A549 (cell line): Measurements from ENCODE around the gene ATOSA. TPM values are rescaled to one million over a fixed set of nuclear protein-coding genes. Genes with fewer than 3 reads are reported as not detected.

Source experiments
- ATAC-seq, 2 experiments: fragments of 200-7000 bp in 1 of 2; fragments of >200 bp in 1 of 2; cut with Nextera tagmentation in 1 of 2; cut with Tn5 transposase in 1 of 2; 3 replicates each; pipeline versions ENCODE4 v1.8.0 to v1.9.1; 2018 to 2020; ENCODE audit warnings: mild to moderate bottlenecking in 1 of 2, moderate library complexity in 1 of 2
- CTCF ChIA-PET: fragments of 300-600 bp; sonication (Branson Sonifier 250); formaldehyde crosslinking; extraction: SDS; loops from one replicate; lab custom pipeline; 2021; ENCODE audit warnings: antibody characterized with exemption, inconsistent platforms; lab: Yijun Ruan, JAX
- POLR2A ChIA-PET: fragments of 350-600 bp; formaldehyde crosslinking; extraction: SDS; loops from one replicate; lab custom pipeline; 2021; ENCODE audit warnings: antibody characterized with exemption, inconsistent platforms; lab: Yijun Ruan, JAX
- DNase-seq, 2 experiments: peaks; one replicate each; pipeline versions ENCODE4 v3.0.0 to v3.0.0-alpha.2; 2011 to 2016; ENCODE audit warnings: low read depth in 1 of 2, low spot score in 1 of 2
- FAIRE-seq: peaks from 2 replicates; lab custom pipeline; 2011; peaks lifted over from hg19 to GRCh38; lab: Jason Lieb, UNC
- H3K27ac ChIP-seq, 2 experiments: fragments of >200 bp; sonication (Bioruptor Twin); formaldehyde crosslinking; 3 replicates each; pipeline ENCODE4 v1.5.1; 2016 to 2017
- H3K4me1 ChIP-seq: fragments of >200 bp; sonication (Bioruptor Twin); formaldehyde crosslinking; 3 replicates; pipeline ENCODE4 v1.6.1; 2016
- H3K4me2 ChIP-seq: fragments of >200 bp; sonication (Bioruptor Twin); formaldehyde crosslinking; 3 replicates; pipeline ENCODE4 v1.6.1; 2016
- H3K4me3 ChIP-seq: fragments of >200 bp; sonication (Bioruptor Twin); formaldehyde crosslinking; 3 replicates; pipeline ENCODE4 v1.5.1; 2016
- H3K9me3 ChIP-seq: fragments of >200 bp; sonication (Bioruptor Twin); formaldehyde crosslinking; 3 replicates; pipeline ENCODE4 v1.6.1; 2016
- BCL3 ChIP-seq: fragments of >200 bp; sonication (Bioruptor Twin); formaldehyde crosslinking; IDR thresholded peaks from 3 replicates; pipeline ENCODE4 v1.6.1; 2016
- BHLHE40 ChIP-seq: IDR thresholded peaks from 2 replicates; pipeline ENCODE4 v1.6.1; 2012; ENCODE audit warnings: low read depth, low read length, inconsistent platforms
- CBX8 ChIP-seq: fragments of 200-600 bp; sonication (generic); IDR thresholded peaks from 2 replicates; pipeline ENCODE4 v1.6.1; 2016
- CEBPB ChIP-seq, 2 experiments: fragments of >200 bp in 1 of 2; sonication (Bioruptor Twin) in 1 of 2; formaldehyde crosslinking in 1 of 2; IDR thresholded peaks; 2 replicates each; pipeline ENCODE4 v1.6.1; 2012 to 2016
- CHD2 ChIP-seq: fragments of 150-350 bp; IDR thresholded peaks from 2 replicates; pipeline ENCODE4 v1.6.1; 2014; ENCODE audit warnings: low read length; ENCODE audit not compliant: partially characterized antibody
- CHD4 ChIP-seq: fragments of 200-600 bp; sonication (generic); IDR thresholded peaks from 2 replicates; pipeline ENCODE4 v1.6.1; 2016; ENCODE audit warnings: antibody characterized with exemption, mild to moderate bottlenecking, borderline replicate concordance
- CTCF ChIP-seq: fragments of >200 bp; sonication (Bioruptor Twin); formaldehyde crosslinking; IDR thresholded peaks from 3 replicates; pipeline ENCODE4 v1.5.1; 2016
- E2F6 ChIP-seq: IDR thresholded peaks from 2 replicates; pipeline ENCODE4 v1.6.1; 2012; ENCODE audit warnings: low read depth, borderline replicate concordance
- ELK1 ChIP-seq: fragments of 150-350 bp; IDR thresholded peaks from 2 replicates; pipeline ENCODE4 v1.6.1; 2014; ENCODE audit warnings: low read depth, mild to moderate bottlenecking, low read length
- GATA3 ChIP-seq: IDR thresholded peaks from 2 replicates; pipeline ENCODE4 v1.6.1; 2012; ENCODE audit warnings: borderline replicate concordance
- HDAC2 ChIP-seq: fragments of 200-600 bp; sonication (generic); IDR thresholded peaks from 2 replicates; pipeline ENCODE4 v1.6.1; 2016
- HES2 ChIP-seq: fragments of >200 bp; sonication (Bioruptor Twin); formaldehyde crosslinking; IDR thresholded peaks from 2 replicates; pipeline ENCODE4 v1.6.1; 2016
- HEYL ChIP-seq: fragments of 250-450 bp; sonication (Bioruptor Pico); IDR thresholded peaks from 2 replicates; pipeline ENCODE4 v1.8.0; 2021; ENCODE audit warnings: mild to moderate bottlenecking, moderate library complexity
- HMGXB4 ChIP-seq: fragments of 250-450 bp; sonication (Bioruptor Pico); IDR thresholded peaks from 2 replicates; pipeline ENCODE4 v1.5.0; 2021; ENCODE audit warnings: mild to moderate bottlenecking, moderate library complexity, borderline replicate concordance
- HOXA7 ChIP-seq: fragments of 250-450 bp; sonication (Bioruptor Pico); IDR thresholded peaks from 2 replicates; pipeline ENCODE4 v1.5.0; 2020; ENCODE audit warnings: mild to moderate bottlenecking, moderate library complexity
- HOXB5 ChIP-seq: fragments of 250-450 bp; sonication (Bioruptor Pico); IDR thresholded peaks from 2 replicates; pipeline ENCODE4 v1.5.0; 2020; ENCODE audit warnings: mild to moderate bottlenecking, moderate library complexity
- JUN ChIP-seq, 2 experiments: fragments of >200 bp; sonication (Bioruptor Twin); formaldehyde crosslinking; IDR thresholded peaks; 2 replicates in 1 of 2; 3 replicates in 1 of 2; pipeline ENCODE4 v1.6.1; 2016 to 2017
- MAFK ChIP-seq: fragments of 450-650 bp; IDR thresholded peaks from 2 replicates; pipeline ENCODE4 v1.6.1; 2014; ENCODE audit not compliant: partially characterized antibody
- MAX ChIP-seq: IDR thresholded peaks from 2 replicates; pipeline ENCODE4 v1.6.1; 2012
- MAZ ChIP-seq: fragments of 150-350 bp; IDR thresholded peaks from 2 replicates; pipeline ENCODE4 v1.6.1; 2014; ENCODE audit warnings: antibody characterized with exemption, low read depth, low read length, borderline replicate concordance
- NFE2L2 ChIP-seq: fragments of 150-350 bp; conservative IDR thresholded peaks from 2 replicates; pipeline ENCODE4 v1.6.1; 2014; ENCODE audit warnings: low read length
- PHF8 ChIP-seq: fragments of 200-600 bp; sonication (generic); IDR thresholded peaks from 2 replicates; pipeline ENCODE4 v1.6.1; 2016; ENCODE audit warnings: low read depth, mild to moderate bottlenecking, antibody characterized with exemption, moderate library complexity, borderline replicate concordance
- POLR2AphosphoS2 ChIP-seq: conservative IDR thresholded peaks from 2 replicates; pipeline ENCODE4 v1.6.1; 2012; ENCODE audit warnings: low read length, improper control_type of control experiment, inconsistent platforms
- RAD21 ChIP-seq, 2 experiments: fragments of >200 bp in 1 of 2; sonication (Bioruptor Twin) in 1 of 2; formaldehyde crosslinking in 1 of 2; IDR thresholded peaks in 1 of 2; conservative IDR thresholded peaks in 1 of 2; 2 replicates in 1 of 2; 3 replicates in 1 of 2; pipeline ENCODE4 v1.6.1; 2012 to 2018; ENCODE audit warnings: inconsistent platforms in 1 of 2
- RFX5 ChIP-seq: fragments of 450-650 bp; IDR thresholded peaks from 2 replicates; pipeline ENCODE4 v1.7.1; 2014; ENCODE audit warnings: antibody characterized with exemption, mild to moderate bottlenecking, moderate library complexity
- SREBF2 ChIP-seq: fragments of 450-650 bp; IDR thresholded peaks from 2 replicates; pipeline ENCODE4 v1.6.1; 2014; ENCODE audit warnings: mild to moderate bottlenecking, moderate library complexity
- USF2 ChIP-seq: fragments of 450-650 bp; IDR thresholded peaks from 2 replicates; pipeline ENCODE4 v1.6.1; 2014; ENCODE audit warnings: antibody characterized with exemption
- ZC3H11A ChIP-seq: fragments of 450-650 bp; IDR thresholded peaks from 2 replicates; pipeline ENCODE4 v1.6.1; 2014; ENCODE audit warnings: antibody characterized with exemption, mild to moderate bottlenecking
- WGBS: methylation state at CpG from one replicate; pipeline ENCODE4 v1.1.6; 2017; ENCODE audit errors: missing lambda C conversion rate; 5-methylcytosine and 5-hydroxymethylcytosine counted together
- polyA minus RNA-seq: library from RNA; depleted of rRNA, polyadenylated mRNA; stranded (reverse); fragments of >200 nt; gene quantifications from 2 replicates; pipeline ENCODE4 v1.2.3, GENCODE V29; 2011; rRNA and poly(A)+ RNA removed
- polyA plus RNA-seq, 4 experiments: library from polyadenylated mRNA; depleted of rRNA in 3 of 4; stranded (reverse); fragments of >200 nt; fragmentation: RNase III in 1 of 4; extraction: RNeasy Plus Mini Kit Qiagen cat#74134 plus additional on column Dnase treatment in 1 of 4; gene quantifications; 2 replicates in 3 of 4; 3 replicates in 1 of 4; pipeline ENCODE4 v1.2.3, GENCODE V29; 2011 to 2017

The ATOSA gene
- polyA plus RNA-seq (2011; rRNA removed): 22.6 and 25.9 TPM in 2 replicates
- 2.3 and 2.7 TPM in 2 replicates for polyA plus RNA-seq (2012; cell fraction: cytosol; rRNA removed)
- 3.5 and 5.2 TPM in 2 replicates for polyA plus RNA-seq (2012; cell fraction: nucleus; rRNA removed)
- 7.8 to 10.0 TPM (median 9.2 TPM) in 3 replicates for polyA plus RNA-seq (2017; fragmentation: RNase III; extraction: RNeasy Plus Mini Kit Qiagen cat#74134 plus additional on column Dnase treatment)
- 23.0 and 31.0 TPM in 2 replicates for polyA minus RNA-seq

- Histone ChIP-seq H3K4me1 (peaks cover 11% of the 10 kb centered on the region; the same call in 2 of the 3 replicates), H3K4me3 (peak within 1 kb of the TSS; percentile 89), H3K9me3 (no peaks in the 10 kb centered on the region), H3K27ac (peak within 1 kb of the TSS; percentile 69 to 89), H3K4me2 (peak within 1 kb of the TSS; percentile 96)
- ChIA-PET CTCF (interaction anchor here (0.6 to 1.7 kb wide), 11 partner anchors 14 to 440 kb away, joined by 3 to 6 read pairs (median 3); no protein-coding TSS in a partner anchor), POLR2A (interaction anchor here (0.8 to 2.3 kb wide), 5 partner anchors 10 to 426 kb away, joined by 3 to 22 read pairs (median 3); partner anchors contain the start of genes ARPP19 and MYO5A)
- DNase-seq: peak; percentile 88 to 90
- WGBS: 2% methylated on average over 39 of the region's 55 CpGs
- TF ChIP-seq CBX8 (no peak), ZC3H11A (no peak), POLR2AphosphoS2 (no peak), NFE2L2 (no peak), HDAC2 (no peak), CTCF (no peak), SREBF2 (no peak), BCL3 (0 out of 3 replicates have a peak, but pooled peaks have one; percentile 14), HOXA7 (CRISPR knock-in tag) (no peak), MAX (peak; percentile 76), RFX5 (peak; percentile 78), CHD4 (no peak), RAD21 (conservative IDR thresholded peaks at IDR 0.05 in 1 of 2, IDR thresholded peaks at IDR 0.05 in 1 of 2) (0 out of 5 replicates have a peak, but pooled peaks of 1 of the 2 experiments have one; percentile 7), BHLHE40 (no peak), JUN (IDR thresholded peaks at IDR 0.05) (peak in 1 of 2 experiments; percentile 39; a peak in 1 of 5 replicates), HEYL (CRISPR knock-in tag) (no peak), MAZ (no peak), ELK1 (no peak), PHF8 (peak; percentile 51; the same call in 1 of the 2 replicates), USF2 (peak; percentile 97), CHD2 (no peak), CEBPB (IDR thresholded peaks at IDR 0.05) (no peak), HOXB5 (CRISPR knock-in tag) (no peak), HMGXB4 (CRISPR knock-in tag) (no peak), E2F6 (no peak), HES2 (no peak), MAFK (no peak), GATA3 (no peak)
- FAIRE-seq: no peak
- peak; percentile 90 to 94 for ATAC-seq
Observed at GRCh38 chr15:52679232-52680040, at the start of gene ATOSA. Gene ATOSA, minus strand, starts transcription at chr15:52679388. Its CDS starts 1,367 bp downstream, at chr15:52678021.
